K562 (cell line): Measurements from ENCODE around the gene CTSW. TPM values are rescaled to one million over a fixed set of nuclear protein-coding genes. Genes with fewer than 3 reads are reported as not detected.

Source experiments
- CBX1 ChIP-seq: sonication (generic); IDR thresholded peaks from 2 replicates; pipeline ENCODE4 v1.6.1; 2016; ENCODE audit warnings: antibody characterized with exemption, low read depth, mild to moderate bottlenecking
- CHD1 ChIP-seq: fragments of 200-600 bp; sonication (generic); IDR thresholded peaks from one replicate; pipeline ENCODE4 v1.6.1; 2012; ENCODE audit warnings: mild to moderate bottlenecking, moderate library complexity, low read length, inconsistent platforms
- CREM ChIP-seq: IDR thresholded peaks from 2 replicates; pipeline ENCODE4 v1.6.1; 2014; ENCODE audit warnings: antibody characterized with exemption, low read depth
- EGR1 ChIP-seq: fragments of 450-650 bp; conservative IDR thresholded peaks from 2 replicates; pipeline ENCODE4 v1.6.1; 2017; ENCODE audit warnings: mild to moderate bottlenecking
- FOXA1 ChIP-seq: fragments of 450-650 bp; IDR thresholded peaks from 2 replicates; pipeline ENCODE4 v1.6.1; 2016; ENCODE audit warnings: mild to moderate bottlenecking, borderline replicate concordance
- GABPA ChIP-seq: fragments of 200-800 bp; sonication (Bioruptor generic); conservative IDR thresholded peaks from 2 replicates; pipeline ENCODE4 v1.6.1; 2016; ENCODE audit warnings: low read depth, missing genetic modification characterization, missing compliant biosample characterization
- GTF2E2 ChIP-seq: fragments of 200-800 bp; sonication (Bioruptor generic); IDR thresholded peaks from 2 replicates; pipeline ENCODE4 v1.6.1; 2016; ENCODE audit warnings: missing genetic modification characterization, missing compliant biosample characterization
- KLF10 ChIP-seq: fragments of 250-450 bp; sonication (Bioruptor Pico); IDR thresholded peaks from 2 replicates; pipeline ENCODE4 v1.6.1; 2021; ENCODE audit warnings: matching md5 sums
- MBD2 ChIP-seq: sonication (generic); IDR thresholded peaks from 2 replicates; pipeline ENCODE4 v1.6.1; 2016; ENCODE audit warnings: low read depth, borderline replicate concordance
- MEF2A ChIP-seq: IDR thresholded peaks from 2 replicates; pipeline ENCODE4 v1.6.1; 2011; ENCODE audit warnings: low read depth, mild to moderate bottlenecking, low read length, moderate library complexity; ENCODE audit not compliant: control insufficient read depth
- MIER1 ChIP-seq: fragments of 450-650 bp; IDR thresholded peaks from 2 replicates; pipeline ENCODE4 v1.6.1; 2016; ENCODE audit warnings: antibody characterized with exemption, mild to moderate bottlenecking, low read depth
- PHF20 ChIP-seq: fragments of 450-650 bp; IDR thresholded peaks from 2 replicates; pipeline ENCODE4 v1.6.1; 2018; ENCODE audit not compliant: partially characterized antibody
- RBBP5 ChIP-seq: fragments of 200-600 bp; sonication (generic); IDR thresholded peaks from 2 replicates; pipeline ENCODE4 v1.6.1; 2012; ENCODE audit warnings: borderline replicate concordance, mild to moderate bottlenecking, low read length, control low read depth, inconsistent platforms; ENCODE audit not compliant: insufficient read depth, poor library complexity, severe bottlenecking
- RUNX1 ChIP-seq: sonication (generic); IDR thresholded peaks from 2 replicates; pipeline ENCODE4 v1.6.1; 2016; ENCODE audit warnings: antibody characterized with exemption, low read depth
- SRF ChIP-seq, 2 experiments: fragments of 250-450, 450-650 bp in 1 of 2; sonication (Bioruptor Pico) in 1 of 2; sonication (generic) in 1 of 2; formaldehyde crosslinking; IDR thresholded peaks; 2 replicates each; pipeline versions ENCODE4 v1.5.0 to v1.5.1; 2020 to 2022; ENCODE audit warnings: mild to moderate bottlenecking in 1 of 2, missing genetic modification reagents in 1 of 2
- TCF7 ChIP-seq: sonication (generic); IDR thresholded peaks from 2 replicates; pipeline ENCODE4 v1.6.1; 2016; ENCODE audit warnings: antibody characterized with exemption, borderline replicate concordance
- U2AF1 ChIP-seq: fragments of 200-400 bp; formaldehyde crosslinking; optimal IDR thresholded peaks from 2 replicates; pipeline ENCODE3; 2017; ENCODE audit warnings: mild to moderate bottlenecking, low read depth, low read length, moderate library complexity
- ZEB2 ChIP-seq: fragments of 450-650 bp; IDR thresholded peaks from 2 replicates; pipeline ENCODE4 v1.6.1; 2016
- ZNF121 ChIP-seq: sonication (generic); formaldehyde crosslinking; conservative IDR thresholded peaks from 2 replicates; pipeline ENCODE4 v1.8.0; 2022; ENCODE audit warnings: missing genetic modification reagents
- ZNF133 ChIP-seq: fragments of 250-450 bp; sonication (Bioruptor Pico); IDR thresholded peaks from 2 replicates; pipeline ENCODE4 v1.4.0; 2020; ENCODE audit warnings: mild to moderate bottlenecking
- ZNF140 ChIP-seq: fragments of 250-450 bp; sonication (Bioruptor Pico); IDR thresholded peaks from 2 replicates; pipeline ENCODE4 v1.8.0; 2021; ENCODE audit warnings: moderate library complexity, mild to moderate bottlenecking, inconsistent platforms
- ZNF212 ChIP-seq: fragments of 450-650 bp; formaldehyde crosslinking; IDR thresholded peaks from 2 replicates; pipeline ENCODE4 v1.4.0; 2020; ENCODE audit warnings: mild to moderate bottlenecking
- ZNF75A ChIP-seq: fragments of 450-650 bp; formaldehyde crosslinking; IDR thresholded peaks from 2 replicates; pipeline ENCODE4 v1.4.0; 2020; ENCODE audit warnings: mild to moderate bottlenecking
- polyA plus RNA-seq, 8 experiments: library from polyadenylated mRNA; depleted of rRNA in 4 of 8; stranded (reverse) in 5 of 8; unstranded in 3 of 8; fragments of >200 nt; fragmentation: Nextera tagmentation in 2 of 8; fragmentation: Illumina TruSeq in 1 of 8; extraction: Ambion mirVana in 2 of 8; extraction: Trizol in 1 of 8; gene quantifications; 2 replicates each; pipeline versions ENCODE4 v1.2.1 to v1.2.3, GENCODE V29; 2011 to 2014; ENCODE audit warnings: inconsistent platforms in 1 of 8, missing spikeins in 1 of 8
- total RNA-seq, 7 experiments: library from RNA; depleted of rRNA in 6 of 7; stranded (reverse); fragments of >200 nt in 6 of 7; fragmentation: Illumina TruSeq in 2 of 7; extraction: Trizol in 2 of 7; gene quantifications; 2 replicates each; pipeline versions ENCODE4 v1.2.1 to v1.2.3, GENCODE V29; 2011 to 2021; ENCODE audit warnings: low replicate concordance in 1 of 7
- TF ChIP-seq, protein P1 (sequence below), 2 experiments: fragments of 450-650 bp in 1 of 2; sonication (generic) in 1 of 2; formaldehyde crosslinking in 1 of 2; IDR thresholded peaks in 1 of 2; conservative IDR thresholded peaks in 1 of 2; 2 replicates each; pipeline versions ENCODE4 v1.6.1 to v1.8.1; 2016 to 2023; ENCODE audit warnings: mild to moderate bottlenecking in 2 of 2, moderate library complexity in 2 of 2, inconsistent platforms in 1 of 2, missing genetic modification reagents in 1 of 2
- TF ChIP-seq, protein P2 (sequence below): fragments of 150-350 bp; conservative IDR thresholded peaks from 2 replicates; pipeline ENCODE4 v1.6.1; 2014; ENCODE audit warnings: low read length
- TF ChIP-seq, protein P3 (sequence below), 2 experiments: fragments of 450-650 bp in 1 of 2; sonication (generic) in 1 of 2; formaldehyde crosslinking; conservative IDR thresholded peaks; 2 replicates each; pipeline versions ENCODE4 v1.4.0 to v1.8.1; 2020 to 2022; ENCODE audit warnings: mild to moderate bottlenecking in 1 of 2, missing genetic modification reagents in 1 of 2

The CTSW gene
- total and polyA plus RNA-seq, 9 of the 15 experiments (the other 6 are each of a cell fraction or from before 2014, with no cell fraction given): 0.04 TPM; not detected in 8

DNA sequence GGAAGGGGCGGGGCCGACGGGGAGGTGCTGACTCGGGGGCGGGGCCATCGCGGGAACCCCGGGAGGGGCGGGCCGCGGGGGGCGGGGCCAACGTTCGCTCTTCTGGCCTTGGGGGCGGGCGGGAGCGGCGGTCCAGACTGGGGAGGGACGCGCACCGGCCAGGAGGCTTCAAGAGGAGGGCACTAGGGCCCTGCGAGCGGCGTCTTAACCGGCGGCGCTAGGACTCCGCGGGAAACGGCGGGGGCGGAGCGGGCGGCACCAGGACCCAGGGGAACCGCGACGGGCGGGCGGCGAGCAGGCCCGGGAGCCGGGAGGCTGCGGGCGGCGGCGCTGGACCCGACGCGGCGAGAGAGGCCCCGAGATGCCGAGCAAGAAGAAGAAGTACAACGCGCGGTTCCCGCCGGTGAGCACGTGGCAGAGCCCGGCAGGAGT is 39.5 kb downstream of the CTSW start, which contains the start of gene DRAP1 (continued):
- TF ChIP-seq ZNF140: no peak
- TF ChIP-seq ZNF133 (CRISPR knock-in tag): no peak
- TF ChIP-seq ZNF121 (CRISPR knock-in tag): no peak
- TF ChIP-seq MBD2: peak; percentile 42
- TF ChIP-seq MEF2A: peak; percentile 33; the same call in 1 of the 2 replicates
- TF ChIP-seq RUNX1: peak; percentile 84; the same call in 1 of the 2 replicates
- no peak for TF ChIP-seq ZNF75A
- TF ChIP-seq RBBP5: peak; percentile 76
- no peak for TF ChIP-seq ZNF212 (CRISPR knock-in tag)
- TF ChIP-seq, protein P1, sequence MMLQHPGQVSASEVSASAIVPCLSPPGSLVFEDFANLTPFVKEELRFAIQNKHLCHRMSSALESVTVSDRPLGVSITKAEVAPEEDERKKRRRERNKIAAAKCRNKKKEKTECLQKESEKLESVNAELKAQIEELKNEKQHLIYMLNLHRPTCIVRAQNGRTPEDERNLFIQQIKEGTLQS (IDR thresholded peaks at IDR 0.05): no peak
- TF ChIP-seq, protein P1 (CRISPR knock-in tag; conservative IDR thresholded peaks at IDR 0.05): 0 out of 2 replicates have a peak, but pooled peaks have one; percentile 35
- TF ChIP-seq EGR1: peak; percentile 99
- TF ChIP-seq MIER1: no peak
- TF ChIP-seq CREM: peak; percentile 91
- TF ChIP-seq KLF10 (CRISPR knock-in tag): no peak
- TF ChIP-seq GTF2E2 (tag): no peak
- TF ChIP-seq, protein P2, sequence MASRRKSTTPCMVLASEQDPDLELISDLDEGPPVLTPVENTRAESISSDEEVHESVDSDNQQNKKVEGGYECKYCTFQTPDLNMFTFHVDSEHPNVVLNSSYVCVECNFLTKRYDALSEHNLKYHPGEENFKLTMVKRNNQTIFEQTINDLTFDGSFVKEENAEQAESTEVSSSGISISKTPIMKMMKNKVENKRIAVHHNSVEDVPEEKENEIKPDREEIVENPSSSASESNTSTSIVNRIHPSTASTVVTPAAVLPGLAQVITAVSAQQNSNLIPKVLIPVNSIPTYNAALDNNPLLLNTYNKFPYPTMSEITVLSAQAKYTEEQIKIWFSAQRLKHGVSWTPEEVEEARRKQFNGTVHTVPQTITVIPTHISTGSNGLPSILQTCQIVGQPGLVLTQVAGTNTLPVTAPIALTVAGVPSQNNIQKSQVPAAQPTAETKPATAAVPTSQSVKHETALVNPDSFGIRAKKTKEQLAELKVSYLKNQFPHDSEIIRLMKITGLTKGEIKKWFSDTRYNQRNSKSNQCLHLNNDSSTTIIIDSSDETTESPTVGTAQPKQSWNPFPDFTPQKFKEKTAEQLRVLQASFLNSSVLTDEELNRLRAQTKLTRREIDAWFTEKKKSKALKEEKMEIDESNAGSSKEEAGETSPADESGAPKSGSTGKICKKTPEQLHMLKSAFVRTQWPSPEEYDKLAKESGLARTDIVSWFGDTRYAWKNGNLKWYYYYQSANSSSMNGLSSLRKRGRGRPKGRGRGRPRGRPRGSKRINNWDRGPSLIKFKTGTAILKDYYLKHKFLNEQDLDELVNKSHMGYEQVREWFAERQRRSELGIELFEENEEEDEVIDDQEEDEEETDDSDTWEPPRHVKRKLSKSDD: peak; percentile 44; the same call in 1 of the 2 replicates
- peak in 1 of 2 experiments; percentile 71; a peak in 1 of 4 replicates for TF ChIP-seq SRF (CRISPR knock-in tag; IDR thresholded peaks at IDR 0.05)
- TF ChIP-seq CHD1: no peak
- no peak for TF ChIP-seq FOXA1
- TF ChIP-seq PHF20: peak; percentile 46
- TF ChIP-seq, protein P3, sequence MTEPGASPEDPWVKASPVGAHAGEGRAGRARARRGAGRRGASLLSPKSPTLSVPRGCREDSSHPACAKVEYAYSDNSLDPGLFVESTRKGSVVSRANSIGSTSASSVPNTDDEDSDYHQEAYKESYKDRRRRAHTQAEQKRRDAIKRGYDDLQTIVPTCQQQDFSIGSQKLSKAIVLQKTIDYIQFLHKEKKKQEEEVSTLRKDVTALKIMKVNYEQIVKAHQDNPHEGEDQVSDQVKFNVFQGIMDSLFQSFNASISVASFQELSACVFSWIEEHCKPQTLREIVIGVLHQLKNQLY (CRISPR knock-in tag; conservative IDR thresholded peaks at IDR 0.05): peak in 1 of 2 experiments; percentile 64; a peak in 1 of 4 replicates
- TF ChIP-seq CBX1: no peak; the same call in none of the 2 replicates
- TF ChIP-seq U2AF1: peak; percentile 95
- TF ChIP-seq GABPA (tag): peak; percentile 75
- no peak for TF ChIP-seq ZEB2
- peak; percentile 78 for TF ChIP-seq TCF7
